Astrocyte (in vitro differentiated cells and primary cell): ENCODE measurements around the gene SAA2. TPM values are rescaled to one million over a fixed set of nuclear protein-coding genes. Genes with fewer than 3 reads are reported as not detected.

Source experiments
- DNase-seq: peaks from one replicate; pipeline ENCODE4 v3.0.0-alpha.2; 2010; ENCODE audit warnings: low read depth
- FAIRE-seq: peaks from 2 replicates; lab custom pipeline; 2011; peaks lifted over from hg19 to GRCh38; lab: Jason Lieb, UNC
- H2AFZ ChIP-seq: 2 replicates; pipeline ENCODE4 v1.6.0; 2012; ENCODE audit warnings: low read depth, low read length, inconsistent platforms
- H3K27ac ChIP-seq: 2 replicates; pipeline ENCODE4 v1.5.1; 2011; ENCODE audit warnings: low read depth, low read length, inconsistent platforms
- H3K27me3 ChIP-seq: 2 replicates; pipeline ENCODE4 v1.6.0; 2011; ENCODE audit warnings: low read length, inconsistent platforms; ENCODE audit not compliant: insufficient read depth
- H3K36me3 ChIP-seq: 2 replicates; pipeline ENCODE4 v1.5.1; 2011; ENCODE audit warnings: low read length, inconsistent platforms; ENCODE audit not compliant: insufficient read depth
- H3K4me1 ChIP-seq: 2 replicates; pipeline ENCODE4 v1.5.1; 2011; ENCODE audit warnings: low read length, inconsistent platforms; ENCODE audit not compliant: insufficient read depth
- H3K4me2 ChIP-seq: 2 replicates; pipeline ENCODE4 v1.6.0; 2012; ENCODE audit warnings: low read length, inconsistent platforms
- H3K4me3 ChIP-seq: 2 replicates; pipeline ENCODE4 v1.5.1; 2011; ENCODE audit warnings: low read depth, mild to moderate bottlenecking, low read length, inconsistent platforms; ENCODE audit not compliant: insufficient read depth
- H3K79me2 ChIP-seq: 2 replicates; pipeline ENCODE4 v1.6.0; 2012; ENCODE audit warnings: mild to moderate bottlenecking, low read length, inconsistent platforms; ENCODE audit not compliant: insufficient read depth
- H3K9ac ChIP-seq: 2 replicates; pipeline ENCODE4 v1.6.0; 2012; ENCODE audit warnings: mild to moderate bottlenecking, low read length, inconsistent platforms
- H3K9me3 ChIP-seq: 2 replicates; pipeline ENCODE4 v1.5.1; 2012; ENCODE audit warnings: low read depth, mild to moderate bottlenecking, low read length, inconsistent platforms; ENCODE audit not compliant: insufficient read depth
- H4K20me1 ChIP-seq: 2 replicates; pipeline ENCODE4 v1.6.0; 2012; ENCODE audit warnings: low read length, inconsistent platforms; ENCODE audit not compliant: insufficient read depth
- H3K27ac Mint-ChIP-seq: one replicate; pipeline ENCODE4 v1.8.0; 2021; ENCODE audit warnings: mild to moderate bottlenecking, mixed read lengths; ENCODE audit not compliant: unreplicated experiment
- H3K27me3 Mint-ChIP-seq: one replicate; pipeline ENCODE4 v1.8.0; 2021; ENCODE audit warnings: low read depth, mixed read lengths; ENCODE audit not compliant: unreplicated experiment
- H3K36me3 Mint-ChIP-seq: one replicate; pipeline ENCODE4 v1.8.0; 2021; ENCODE audit warnings: low read depth, mixed read lengths; ENCODE audit not compliant: unreplicated experiment
- H3K4me1 Mint-ChIP-seq: one replicate; pipeline ENCODE4 v1.8.0; 2021; ENCODE audit warnings: low read depth, mixed read lengths; ENCODE audit not compliant: unreplicated experiment
- H3K4me3 Mint-ChIP-seq: one replicate; pipeline ENCODE4 v1.8.0; 2021; ENCODE audit warnings: mild to moderate bottlenecking, moderate library complexity, mixed read lengths; ENCODE audit not compliant: unreplicated experiment
- H3K9me3 Mint-ChIP-seq: one replicate; pipeline ENCODE4 v1.8.0; 2021; ENCODE audit warnings: mild to moderate bottlenecking, mixed read lengths; ENCODE audit not compliant: unreplicated experiment
- EZH2 ChIP-seq: IDR thresholded peaks from 2 replicates; pipeline ENCODE4 v1.6.1; 2012; ENCODE audit warnings: mild to moderate bottlenecking, low read length, inconsistent platforms; ENCODE audit not compliant: insufficient read depth
- total RNA-seq: library from RNA; stranded (reverse); gene quantifications from 2 replicates; pipeline ENCODE4 v1.2.1, GENCODE V29; 2021
- TF ChIP-seq, protein P1 (sequence below): IDR thresholded peaks from 2 replicates; pipeline ENCODE4 v1.5.1; 2011; ENCODE audit warnings: low read depth, mild to moderate bottlenecking, inconsistent platforms, low read length, moderate library complexity; ENCODE audit not compliant: insufficient read depth

SAA2 gene
- total RNA-seq, 1 donor from 2014 or later = not detected

- H3K36me3 ChIP-seq = no peaks in the 10 kb centered on the region
- H3K79me2 ChIP-seq = no peaks in the 10 kb centered on the region
- no peaks in the 10 kb centered on the region for H3K9me3 ChIP-seq
- no peak overlapping the region for H3K27ac Mint-ChIP-seq
- H3K9ac ChIP-seq = no peak overlapping the region
- no peak overlapping the region for H3K4me3 ChIP-seq
- no peaks in the 10 kb centered on the region for H3K4me1 Mint-ChIP-seq
- peaks cover 10% of the 10 kb centered on the region for H3K27me3 Mint-ChIP-seq
- no peak overlapping the region for H3K4me3 Mint-ChIP-seq
- peaks cover 2% of the 10 kb centered on the region for H3K9me3 Mint-ChIP-seq
- no peak overlapping the region for H3K27ac ChIP-seq
- TF ChIP-seq EZH2 = no peak
- TF ChIP-seq, protein P1, sequence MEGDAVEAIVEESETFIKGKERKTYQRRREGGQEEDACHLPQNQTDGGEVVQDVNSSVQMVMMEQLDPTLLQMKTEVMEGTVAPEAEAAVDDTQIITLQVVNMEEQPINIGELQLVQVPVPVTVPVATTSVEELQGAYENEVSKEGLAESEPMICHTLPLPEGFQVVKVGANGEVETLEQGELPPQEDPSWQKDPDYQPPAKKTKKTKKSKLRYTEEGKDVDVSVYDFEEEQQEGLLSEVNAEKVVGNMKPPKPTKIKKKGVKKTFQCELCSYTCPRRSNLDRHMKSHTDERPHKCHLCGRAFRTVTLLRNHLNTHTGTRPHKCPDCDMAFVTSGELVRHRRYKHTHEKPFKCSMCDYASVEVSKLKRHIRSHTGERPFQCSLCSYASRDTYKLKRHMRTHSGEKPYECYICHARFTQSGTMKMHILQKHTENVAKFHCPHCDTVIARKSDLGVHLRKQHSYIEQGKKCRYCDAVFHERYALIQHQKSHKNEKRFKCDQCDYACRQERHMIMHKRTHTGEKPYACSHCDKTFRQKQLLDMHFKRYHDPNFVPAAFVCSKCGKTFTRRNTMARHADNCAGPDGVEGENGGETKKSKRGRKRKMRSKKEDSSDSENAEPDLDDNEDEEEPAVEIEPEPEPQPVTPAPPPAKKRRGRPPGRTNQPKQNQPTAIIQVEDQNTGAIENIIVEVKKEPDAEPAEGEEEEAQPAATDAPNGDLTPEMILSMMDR = no peak
- DNase-seq (no peak), FAIRE-seq (no peak)
- H3K4me2 ChIP-seq = no peak overlapping the region
- no peaks in the 10 kb centered on the region for H3K27me3 ChIP-seq
- H4K20me1 ChIP-seq = no peaks in the 10 kb centered on the region
- H3K4me1 ChIP-seq = no peaks in the 10 kb centered on the region
- peaks cover 1% of the 10 kb centered on the region for H3K36me3 Mint-ChIP-seq
- H2AFZ ChIP-seq = no peak overlapping the region
Observed at GRCh38 chr11:18225913-18226312, 22.6 kb downstream of the SAA2 start.

GRCh38 chr11:18223591-18224387 lies 24.7 kb downstream of the SAA2 start:
- Histone ChIP-seq H4K20me1 (no peaks in the 10 kb centered on the region), H3K9me3 (no peaks in the 10 kb centered on the region), H2AFZ (no peak overlapping the region), H3K4me1 (no peaks in the 10 kb centered on the region), H3K4me2 (no peak overlapping the region), H3K27ac (no peak overlapping the region), H3K9ac (no peak overlapping the region), H3K27me3 (no peaks in the 10 kb centered on the region), H3K36me3 (no peaks in the 10 kb centered on the region), H3K4me3 (no peak overlapping the region), H3K79me2 (no peaks in the 10 kb centered on the region)
- H3K27me3 Mint-ChIP-seq = peaks cover 11% of the 10 kb centered on the region
- H3K4me3 Mint-ChIP-seq = no peak overlapping the region
- no peak for FAIRE-seq
- peaks cover 4% of the 10 kb centered on the region for H3K9me3 Mint-ChIP-seq
- peaks cover 1% of the 10 kb centered on the region for H3K36me3 Mint-ChIP-seq
- DNase-seq = no peak
- no peaks in the 10 kb centered on the region for H3K4me1 Mint-ChIP-seq
- TF ChIP-seq, protein P1 = no peak
- no peak for TF ChIP-seq EZH2
- H3K27ac Mint-ChIP-seq = no peak overlapping the region

- H3K4me3 ChIP-seq = no peak overlapping the region
- FAIRE-seq = no peak
- H3K36me3 ChIP-seq = no peaks in the 10 kb centered on the region
- H3K4me2 ChIP-seq = no peak overlapping the region
- H3K9me3 ChIP-seq = no peaks in the 10 kb centered on the region
- no peak for DNase-seq
- H3K4me1 ChIP-seq = no peaks in the 10 kb centered on the region
- no peak overlapping the region for H3K27ac Mint-ChIP-seq
- no peaks in the 10 kb centered on the region for H3K79me2 ChIP-seq
- H3K27ac ChIP-seq = no peak overlapping the region
- no peaks in the 10 kb centered on the region for H3K27me3 ChIP-seq
- TF ChIP-seq, protein P1 = no peak
- TF ChIP-seq EZH2 = no peak
- H3K4me1 Mint-ChIP-seq = no peaks in the 10 kb centered on the region
- no peaks in the 10 kb centered on the region for H4K20me1 ChIP-seq
- no peak overlapping the region for H3K9ac ChIP-seq
- peaks cover 1% of the 10 kb centered on the region for H3K36me3 Mint-ChIP-seq
- H3K4me3 Mint-ChIP-seq = no peak overlapping the region
- H3K9me3 Mint-ChIP-seq = peaks cover 4% of the 10 kb centered on the region
- H2AFZ ChIP-seq = no peak overlapping the region
- H3K27me3 Mint-ChIP-seq = peaks cover 7% of the 10 kb centered on the region
Observed at GRCh38 chr11:18222814-18223421, 25.6 kb downstream of the SAA2 start.
